Smooth muscle cell (in vitro differentiated cells): ENCODE data around the gene IL1F10. TPM values are rescaled to one million over a fixed set of nuclear protein-coding genes. Genes with fewer than 3 reads are reported as not detected.

ENCODE experiments used
- DNase-seq: peaks from one replicate; lab custom pipeline; 2025; ENCODE audit not compliant: unreplicated experiment; lab: John Stamatoyannopoulos, UW
- H2AFZ ChIP-seq: fragments of 200-600 bp; sonication (generic); 2 replicates; pipeline ENCODE4 v1.6.0; 2016; ENCODE audit warnings: antibody characterized with exemption, low read depth, mild to moderate bottlenecking
- H3F3A ChIP-seq: fragments of 200-600 bp; sonication (generic); 2 replicates; pipeline ENCODE4 v1.6.0; 2017; ENCODE audit warnings: antibody characterized with exemption, low read depth
- H3K27ac ChIP-seq: fragments of 200-600 bp; sonication (generic); 2 replicates; pipeline ENCODE4 v1.5.1; 2016; ENCODE audit warnings: low read depth, mild to moderate bottlenecking
- H3K27me3 ChIP-seq: fragments of 200-600 bp; sonication (generic); 2 replicates; pipeline ENCODE4 v1.6.1; 2016; ENCODE audit warnings: low read depth, mild to moderate bottlenecking
- H3K36me3 ChIP-seq: fragments of 200-600 bp; sonication (generic); 2 replicates; pipeline ENCODE4 v1.5.1; 2016; ENCODE audit warnings: low read depth
- H3K4me1 ChIP-seq: fragments of 200-600 bp; sonication (generic); 2 replicates; pipeline ENCODE4 v1.5.1; 2016; ENCODE audit warnings: low read depth
- H3K4me2 ChIP-seq: fragments of 200-600 bp; sonication (generic); 2 replicates; pipeline ENCODE4 v1.6.0; 2016; ENCODE audit warnings: mild to moderate bottlenecking
- H3K4me3 ChIP-seq: fragments of 200-600 bp; sonication (generic); 2 replicates; pipeline ENCODE4 v1.5.1; 2016; ENCODE audit warnings: mild to moderate bottlenecking
- H3K79me2 ChIP-seq: fragments of 200-600 bp; sonication (generic); 2 replicates; pipeline ENCODE4 v1.6.0; 2016; ENCODE audit warnings: low read depth, mild to moderate bottlenecking
- H3K9ac ChIP-seq: fragments of 200-600 bp; sonication (generic); 2 replicates; pipeline ENCODE4 v1.6.0; 2016; ENCODE audit warnings: low read depth
- H3K9me3 ChIP-seq: fragments of 200-600 bp; sonication (generic); replicated peaks from 2 replicates; pipeline ENCODE4 v1.5.1; 2016; ENCODE audit warnings: low read depth
- H4K20me1 ChIP-seq: fragments of 200-600 bp; sonication (generic); 2 replicates; pipeline ENCODE4 v1.6.0; 2016; ENCODE audit warnings: low read depth
- WGBS: methylation state at CpG from one replicate; pipeline ENCODE4 v1.1.7; 2016; ENCODE audit warnings: low lambda C conversion rate; 5-methylcytosine and 5-hydroxymethylcytosine counted together
- polyA plus RNA-seq: library from polyadenylated mRNA; unstranded; fragments of >200 nt; fragmentation: Nextera tagmentation; extraction: Ambion mirVana; gene quantifications from 2 replicates; pipeline ENCODE4 v1.2.1, GENCODE V29; 2016
- total RNA-seq: library from RNA; depleted of rRNA; stranded (reverse); fragments of >200 nt; gene quantifications from 2 replicates; pipeline ENCODE4 v1.2.3, GENCODE V29; 2014
- TF ChIP-seq, protein P1 (sequence below): fragments of 200-600 bp; sonication (generic); IDR thresholded peaks from 2 replicates; pipeline ENCODE4 v1.5.1; 2017; ENCODE audit warnings: borderline replicate concordance, mild to moderate bottlenecking, antibody characterized with exemption; ENCODE audit not compliant: insufficient read depth, poor library complexity, severe bottlenecking

IL1F10 gene
- total and polyA plus RNA-seq, 2 experiments from 2014 or later, result not detected

DNA sequence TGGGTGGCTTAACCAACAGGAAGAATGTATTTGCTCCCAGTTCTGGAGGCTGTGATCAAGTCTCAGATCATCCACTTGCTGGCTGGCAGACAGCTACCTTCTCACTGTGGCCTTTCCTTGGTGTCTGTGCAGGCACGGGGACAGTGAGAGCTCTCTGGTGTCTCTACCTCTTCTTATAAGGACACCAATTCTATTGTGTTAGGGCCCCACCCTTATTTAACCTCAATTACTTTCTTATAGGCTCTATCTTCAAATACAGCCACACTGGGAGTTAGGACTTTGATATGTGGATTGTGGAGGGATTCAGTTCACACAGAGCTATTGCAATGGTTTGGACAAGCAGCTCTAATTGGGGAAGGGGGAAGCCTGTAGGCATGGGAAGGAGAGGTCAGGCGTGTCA is 34.4 kb downstream of the IL1F10 start:
- H3K9ac ChIP-seq, result no peak overlapping the region
- H3K4me1 ChIP-seq, result no peaks in the 10 kb centered on the region

DNA sequence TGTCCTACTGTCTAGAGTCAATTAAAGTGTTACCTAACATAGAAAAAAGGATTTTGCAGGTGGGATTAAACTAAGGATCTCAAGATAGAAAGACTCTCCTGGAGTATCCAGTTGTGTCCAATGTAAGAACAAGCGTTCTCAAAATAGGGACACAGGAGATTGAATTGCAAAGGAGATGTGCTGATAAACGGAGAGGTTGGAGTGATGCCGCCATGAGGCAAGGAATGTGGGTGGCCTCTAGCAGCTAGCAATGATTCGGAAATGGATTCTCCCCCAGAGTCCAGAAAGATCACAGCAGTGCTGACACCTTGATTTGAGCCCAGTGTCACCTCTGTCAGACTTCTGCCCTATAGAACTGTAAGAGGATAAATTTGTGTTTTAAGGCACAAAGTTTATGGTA is 35.5 kb downstream of the IL1F10 start:
- Histone ChIP-seq H3K27me3 (no peaks in the 10 kb centered on the region), H3K9ac (no peak overlapping the region), H3K4me3 (no peak overlapping the region), H3K79me2 (no peaks in the 10 kb centered on the region), H3K4me2 (no peak overlapping the region), H3K27ac (peak overlapping the region; percentile 90), H3K36me3 (no peaks in the 10 kb centered on the region), H4K20me1 (no peaks in the 10 kb centered on the region), H3F3A (peaks cover 5% of the 10 kb centered on the region), H3K9me3 (no peaks in the 10 kb centered on the region), H2AFZ (no peak overlapping the region), H3K4me1 (no peaks in the 10 kb centered on the region)
- TF ChIP-seq, protein P1, sequence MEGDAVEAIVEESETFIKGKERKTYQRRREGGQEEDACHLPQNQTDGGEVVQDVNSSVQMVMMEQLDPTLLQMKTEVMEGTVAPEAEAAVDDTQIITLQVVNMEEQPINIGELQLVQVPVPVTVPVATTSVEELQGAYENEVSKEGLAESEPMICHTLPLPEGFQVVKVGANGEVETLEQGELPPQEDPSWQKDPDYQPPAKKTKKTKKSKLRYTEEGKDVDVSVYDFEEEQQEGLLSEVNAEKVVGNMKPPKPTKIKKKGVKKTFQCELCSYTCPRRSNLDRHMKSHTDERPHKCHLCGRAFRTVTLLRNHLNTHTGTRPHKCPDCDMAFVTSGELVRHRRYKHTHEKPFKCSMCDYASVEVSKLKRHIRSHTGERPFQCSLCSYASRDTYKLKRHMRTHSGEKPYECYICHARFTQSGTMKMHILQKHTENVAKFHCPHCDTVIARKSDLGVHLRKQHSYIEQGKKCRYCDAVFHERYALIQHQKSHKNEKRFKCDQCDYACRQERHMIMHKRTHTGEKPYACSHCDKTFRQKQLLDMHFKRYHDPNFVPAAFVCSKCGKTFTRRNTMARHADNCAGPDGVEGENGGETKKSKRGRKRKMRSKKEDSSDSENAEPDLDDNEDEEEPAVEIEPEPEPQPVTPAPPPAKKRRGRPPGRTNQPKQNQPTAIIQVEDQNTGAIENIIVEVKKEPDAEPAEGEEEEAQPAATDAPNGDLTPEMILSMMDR, result no peak
- WGBS, result 95% methylated on average over 4 of the region's 4 CpGs
- DNase-seq, result no peak

More for the DNA sequence above, 34.4 kb downstream of the IL1F10 start:
- no peak overlapping the region for H3K4me3 ChIP-seq
- WGBS, result 93% methylated on average over 2 of the region's 2 CpGs
- H2AFZ ChIP-seq, result no peak overlapping the region
- DNase-seq, result no peak
- no peak overlapping the region for H3K4me2 ChIP-seq
- H3K27ac ChIP-seq, result no peak overlapping the region
- no peaks in the 10 kb centered on the region for H3K9me3 ChIP-seq
- H4K20me1 ChIP-seq, result no peaks in the 10 kb centered on the region
- TF ChIP-seq, protein P1, result no peak
- peaks cover 5% of the 10 kb centered on the region for H3F3A ChIP-seq
- H3K79me2 ChIP-seq, result no peaks in the 10 kb centered on the region
- no peaks in the 10 kb centered on the region for H3K36me3 ChIP-seq
- H3K27me3 ChIP-seq, result no peaks in the 10 kb centered on the region

DNA sequence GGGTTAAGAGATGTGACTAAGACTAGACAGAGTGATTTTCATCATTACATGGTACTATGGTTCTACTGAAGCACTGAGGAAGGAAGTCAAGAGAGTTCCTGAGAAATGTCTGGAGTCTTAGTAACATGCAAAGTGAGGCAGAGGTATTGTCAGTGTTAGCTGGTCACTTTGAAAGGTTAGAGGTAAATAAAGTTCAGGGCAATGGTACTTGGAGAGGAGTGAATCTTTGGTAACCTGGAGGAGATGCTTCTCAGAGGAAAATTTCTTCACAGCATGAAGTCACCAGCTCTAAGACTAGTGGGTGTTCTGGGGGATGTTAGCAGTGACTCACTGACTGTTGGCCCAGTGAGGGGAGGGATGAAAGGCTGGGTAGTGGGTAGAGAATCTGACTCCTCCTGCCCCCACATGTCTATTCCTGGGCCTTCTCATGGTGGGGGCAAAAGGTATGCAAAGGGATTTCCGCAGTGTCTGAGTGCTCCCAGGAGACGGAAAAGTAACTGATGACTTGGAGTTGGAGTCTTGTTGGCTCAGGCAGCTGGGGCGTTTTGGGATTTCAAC is 36.4 kb downstream of the IL1F10 start:
- Histone ChIP-seq H3K79me2 (no peaks in the 10 kb centered on the region), H3K4me1 (no peaks in the 10 kb centered on the region), H4K20me1 (no peaks in the 10 kb centered on the region), H3K27ac (peak overlapping the region; percentile 90), H3K4me2 (no peak overlapping the region), H3K9ac (peak overlapping the region; percentile 55), H2AFZ (no peak overlapping the region), H3K36me3 (no peaks in the 10 kb centered on the region), H3K27me3 (no peaks in the 10 kb centered on the region), H3F3A (peaks cover 5% of the 10 kb centered on the region), H3K9me3 (no peaks in the 10 kb centered on the region), H3K4me3 (no peak overlapping the region)
- DNase-seq, result no peak
- TF ChIP-seq, protein P1, result no peak
- 22% methylated on average over 3 of the region's 3 CpGs for WGBS

DNA sequence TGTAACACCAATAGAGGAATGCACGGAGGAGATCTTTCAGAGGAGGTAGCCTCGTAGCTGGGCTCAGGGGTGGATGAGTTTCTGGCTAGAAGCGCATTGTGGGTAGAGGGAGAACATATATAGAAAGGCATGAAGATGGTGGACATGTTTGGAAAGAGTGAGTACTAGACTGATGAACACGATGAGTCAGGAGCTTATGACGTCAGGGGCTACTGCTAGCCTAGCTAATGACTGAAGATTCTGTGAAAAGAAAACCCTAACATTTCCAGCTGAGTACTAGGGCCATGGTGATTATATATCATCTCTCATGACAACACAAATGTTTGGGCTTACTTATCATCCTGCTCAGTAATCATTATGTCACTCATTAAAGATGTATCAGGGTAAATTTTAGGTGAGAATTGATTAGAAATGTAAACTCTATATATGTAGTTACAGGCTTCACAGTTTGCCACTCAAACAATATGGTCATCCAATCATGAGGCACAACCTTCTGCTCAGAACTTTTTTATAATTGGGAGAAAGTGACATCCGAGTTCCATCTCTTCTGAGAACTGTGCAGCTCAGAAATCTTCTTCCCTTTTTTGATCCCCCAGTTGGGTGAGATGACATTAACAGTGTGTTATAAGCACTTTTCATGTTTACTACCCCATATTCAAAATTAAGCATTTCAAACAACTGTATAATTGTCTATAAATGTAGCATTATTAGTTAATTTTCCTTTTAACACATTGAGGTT is 37.4 kb downstream of the IL1F10 start:
- H4K20me1 ChIP-seq, result no peaks in the 10 kb centered on the region
- TF ChIP-seq, protein P1, result no peak
- H3K27ac ChIP-seq, result peak overlapping the region; percentile 90
- H3K27me3 ChIP-seq, result no peaks in the 10 kb centered on the region
- H3K36me3 ChIP-seq, result no peaks in the 10 kb centered on the region
- peak overlapping the region; percentile 55 for H3K9ac ChIP-seq
- no peak overlapping the region for H2AFZ ChIP-seq
- no peaks in the 10 kb centered on the region for H3K4me1 ChIP-seq
- no peak for DNase-seq
- no peaks in the 10 kb centered on the region for H3K79me2 ChIP-seq
- no peak overlapping the region for H3K4me3 ChIP-seq
- H3K4me2 ChIP-seq, result no peak overlapping the region
- H3F3A ChIP-seq, result peaks cover 5% of the 10 kb centered on the region
- H3K9me3 ChIP-seq, result no peaks in the 10 kb centered on the region
- 74% methylated on average over 6 of the region's 6 CpGs for WGBS
